ENCODE data around the gene TMEM151A.
A peak's percentile ranks its signal among the peaks of the same experiment; 100 is the strongest.
"Not testable (repeated sequence)": the region's sequence is repeated elsewhere in the genome, so short reads cannot be mapped to it uniquely, and the experiment has no call there.

The TMEM151A gene

DNA sequence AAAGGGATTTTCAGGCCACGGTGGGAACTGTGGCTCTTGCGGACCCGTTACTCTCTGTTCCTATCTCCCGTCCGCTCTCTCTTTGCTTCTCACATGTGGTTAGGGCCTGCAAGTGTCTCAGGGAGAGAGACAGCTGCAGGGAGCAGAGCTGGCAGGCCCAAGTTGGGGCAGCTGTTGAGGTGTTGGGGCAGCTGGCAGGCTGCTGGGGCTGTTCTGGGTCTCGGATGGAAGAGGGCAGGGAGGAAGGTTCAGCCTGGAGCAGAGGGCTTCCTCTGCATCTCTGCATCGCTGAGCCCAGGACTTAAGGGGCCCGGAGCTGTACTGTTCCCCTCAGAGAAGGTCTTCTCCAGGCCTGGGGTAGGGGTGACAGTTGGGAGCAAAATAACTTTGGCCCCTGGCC lies 16.3 kb upstream of the TMEM151A start:
- in situ Hi-C loops (cut with HindIII; ENCODE audit: low pct_ligation_motif_present, low sequenced_read_pairs), result no loop called here
- DNase-seq, result no peak
- Histone ChIP-seq H3K36me3 (replicated peaks) (peaks cover 40% of the 10 kb centered on the region), H3K27ac (no peak overlapping the region), H3K4me3 (ENCODE audit: low read depth, low read length) (no peak overlapping the region), H3K27me3 (replicated peaks) (no peaks in the 10 kb centered on the region)
- TF ChIP-seq, protein P1, sequence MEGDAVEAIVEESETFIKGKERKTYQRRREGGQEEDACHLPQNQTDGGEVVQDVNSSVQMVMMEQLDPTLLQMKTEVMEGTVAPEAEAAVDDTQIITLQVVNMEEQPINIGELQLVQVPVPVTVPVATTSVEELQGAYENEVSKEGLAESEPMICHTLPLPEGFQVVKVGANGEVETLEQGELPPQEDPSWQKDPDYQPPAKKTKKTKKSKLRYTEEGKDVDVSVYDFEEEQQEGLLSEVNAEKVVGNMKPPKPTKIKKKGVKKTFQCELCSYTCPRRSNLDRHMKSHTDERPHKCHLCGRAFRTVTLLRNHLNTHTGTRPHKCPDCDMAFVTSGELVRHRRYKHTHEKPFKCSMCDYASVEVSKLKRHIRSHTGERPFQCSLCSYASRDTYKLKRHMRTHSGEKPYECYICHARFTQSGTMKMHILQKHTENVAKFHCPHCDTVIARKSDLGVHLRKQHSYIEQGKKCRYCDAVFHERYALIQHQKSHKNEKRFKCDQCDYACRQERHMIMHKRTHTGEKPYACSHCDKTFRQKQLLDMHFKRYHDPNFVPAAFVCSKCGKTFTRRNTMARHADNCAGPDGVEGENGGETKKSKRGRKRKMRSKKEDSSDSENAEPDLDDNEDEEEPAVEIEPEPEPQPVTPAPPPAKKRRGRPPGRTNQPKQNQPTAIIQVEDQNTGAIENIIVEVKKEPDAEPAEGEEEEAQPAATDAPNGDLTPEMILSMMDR (IDR thresholded peaks at IDR 0.05; ENCODE audit: low read depth, low read length, missing control alignments), result no peak

DNA sequence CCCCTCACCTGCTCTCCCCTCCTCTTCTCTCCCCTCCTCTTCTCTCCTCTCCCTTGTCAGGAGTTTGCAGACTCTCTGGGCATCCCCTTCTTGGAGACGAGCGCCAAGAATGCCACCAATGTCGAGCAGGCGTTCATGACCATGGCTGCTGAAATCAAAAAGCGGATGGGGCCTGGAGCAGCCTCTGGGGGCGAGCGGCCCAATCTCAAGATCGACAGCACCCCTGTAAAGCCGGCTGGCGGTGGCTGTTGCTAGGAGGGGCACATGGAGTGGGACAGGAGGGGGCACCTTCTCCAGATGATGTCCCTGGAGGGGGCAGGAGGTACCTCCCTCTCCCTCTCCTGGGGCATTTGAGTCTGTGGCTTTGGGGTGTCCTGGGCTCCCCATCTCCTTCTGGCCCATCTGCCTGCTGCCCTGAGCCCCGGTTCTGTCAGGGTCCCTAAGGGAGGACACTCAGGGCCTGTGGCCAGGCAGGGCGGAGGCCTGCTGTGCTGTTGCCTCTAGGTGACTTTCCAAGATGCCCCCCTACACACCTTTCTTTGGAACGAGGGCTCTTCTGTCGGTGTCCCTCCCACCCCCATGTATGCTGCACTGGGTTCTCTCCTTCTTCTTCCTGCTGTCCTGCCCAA lies 15.6 kb upstream of the TMEM151A start:
- H3K36me3 ChIP-seq (replicated peaks), result peaks cover 40% of the 10 kb centered on the region
- DNase-seq, result no peak
- in situ Hi-C loops (cut with HindIII; ENCODE audit: low pct_ligation_motif_present, low sequenced_read_pairs), result no loop called here
- TF ChIP-seq, protein P1 (IDR thresholded peaks at IDR 0.05; ENCODE audit: low read depth, low read length, missing control alignments), result no peak
- H3K27ac ChIP-seq, result no peak overlapping the region
- no peak overlapping the region for H3K4me3 ChIP-seq (ENCODE audit: low read depth, low read length)
- H3K27me3 ChIP-seq (replicated peaks), result no peaks in the 10 kb centered on the region

DNA sequence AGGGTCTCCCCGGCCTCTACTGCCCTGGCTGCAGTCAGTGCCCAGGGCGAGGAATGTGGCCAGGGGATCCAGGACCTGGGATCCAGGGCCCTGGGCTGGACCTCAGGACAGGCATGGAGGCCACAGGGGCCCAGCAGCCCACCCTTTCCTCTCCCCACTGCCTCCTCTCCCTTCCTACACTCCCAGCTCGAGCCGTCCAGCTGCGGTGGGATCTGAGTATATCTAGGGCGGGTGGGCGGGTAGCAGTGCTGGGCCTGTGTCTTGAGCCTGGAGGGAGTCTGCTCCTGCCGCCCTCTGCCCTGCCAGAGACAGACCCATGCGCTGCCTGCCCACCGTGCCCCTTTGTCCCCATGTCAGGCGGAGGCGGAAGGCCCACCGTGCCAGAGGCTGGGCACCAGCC lies 15.1 kb upstream of the TMEM151A start:
- in situ Hi-C loops (cut with HindIII; ENCODE audit: low pct_ligation_motif_present, low sequenced_read_pairs); H3K4me3 ChIP-seq (ENCODE audit: low read depth, low read length); H3K27ac ChIP-seq; H3K27me3 ChIP-seq (replicated peaks); DNase-seq: not testable (repeated sequence)
- peaks cover 40% of the 10 kb centered on the region for H3K36me3 ChIP-seq (replicated peaks)

DNA sequence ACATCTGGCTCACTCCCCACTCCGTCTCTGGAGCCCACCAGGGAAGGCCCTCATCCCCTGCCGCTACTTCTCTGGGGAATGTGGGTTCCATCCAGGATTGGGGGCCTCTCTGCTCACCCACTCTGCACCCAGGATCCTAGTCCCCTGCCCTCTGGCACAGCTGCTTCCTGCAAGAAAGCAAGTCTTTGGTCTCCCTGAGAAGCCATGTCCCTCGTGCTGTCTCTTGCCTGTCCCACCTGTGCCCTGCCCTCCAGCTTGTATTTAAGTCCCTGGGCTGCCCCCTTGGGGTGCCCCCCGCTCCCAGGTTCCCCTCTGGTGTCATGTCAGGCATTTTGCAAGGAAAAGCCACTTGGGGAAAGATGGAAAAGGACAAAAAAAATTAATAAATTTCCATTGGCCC lies 14.6 kb upstream of the TMEM151A start:
- H3K4me3 ChIP-seq (ENCODE audit: low read depth, low read length); DNase-seq; in situ Hi-C loops (cut with HindIII; ENCODE audit: low pct_ligation_motif_present, low sequenced_read_pairs); H3K27ac ChIP-seq; H3K27me3 ChIP-seq (replicated peaks): not testable (repeated sequence)
- H3K36me3 ChIP-seq (replicated peaks), result peaks cover 36% of the 10 kb centered on the region

DNA sequence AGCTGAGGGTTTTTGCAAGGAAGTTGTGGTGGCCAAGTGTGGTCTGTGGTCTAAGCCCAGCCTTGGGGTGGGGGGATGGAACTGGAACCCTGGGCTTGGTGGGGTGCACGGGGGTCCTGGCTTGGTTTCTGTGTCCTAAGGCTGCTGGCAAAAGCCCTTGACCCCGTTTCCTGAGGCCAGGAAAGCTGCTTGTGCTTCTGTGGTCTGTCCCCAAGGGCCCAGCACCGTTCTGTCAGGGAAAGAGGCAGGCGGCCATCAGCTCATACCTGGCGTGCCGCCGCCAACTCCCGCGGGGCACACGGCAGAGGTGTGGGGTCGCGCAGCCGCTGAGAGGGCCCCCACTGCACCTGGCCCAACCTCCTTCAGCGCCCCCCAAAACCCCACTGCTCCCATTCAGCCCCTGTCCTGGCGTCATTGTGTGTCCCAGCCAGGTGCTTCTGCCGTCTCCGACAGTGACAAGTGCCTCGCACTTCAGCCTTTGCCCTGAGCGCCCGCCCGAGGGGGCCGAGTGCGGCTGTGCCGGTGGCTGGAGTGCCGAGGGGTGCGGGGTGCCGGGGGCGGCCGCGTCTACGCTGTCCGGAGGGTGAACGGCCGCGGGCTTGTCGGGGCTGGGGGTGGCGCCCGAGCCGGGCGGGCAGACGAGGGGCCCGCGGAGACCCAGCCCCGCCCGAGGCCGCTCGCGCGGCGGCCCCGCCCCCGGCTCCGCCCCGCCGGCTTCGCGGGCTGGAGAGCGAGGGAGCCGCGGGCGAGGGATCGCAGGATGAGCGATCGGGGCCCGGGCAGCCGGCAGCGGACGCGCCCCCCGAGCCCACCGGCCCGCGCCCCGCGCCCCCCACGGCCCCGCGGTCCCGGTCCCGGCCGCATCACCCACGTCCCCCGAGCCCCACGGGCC lies 14.0 kb upstream of the TMEM151A start, which contains the start of gene CNIH2:
Gene CNIH2, plus strand, starts transcription at position 705 of the 892 bp plus-strand sequence. CDS start 282 bp downstream, outside the sequence.
- Histone ChIP-seq H3K27me3 (replicated peaks) (no peaks in the 10 kb centered on the region), H3K27ac (no peak within 1 kb of the TSS), H3K4me3 (ENCODE audit: low read depth, low read length) (no peak within 1 kb of the TSS), H3K36me3 (replicated peaks) (peaks cover 29% of the 10 kb centered on the region)
- in situ Hi-C loops (cut with HindIII; ENCODE audit: low pct_ligation_motif_present, low sequenced_read_pairs), result no loop called here
- TF ChIP-seq, protein P1 (IDR thresholded peaks at IDR 0.05; ENCODE audit: low read depth, low read length, missing control alignments), result no peak
- DNase-seq, result no peak

DNA sequence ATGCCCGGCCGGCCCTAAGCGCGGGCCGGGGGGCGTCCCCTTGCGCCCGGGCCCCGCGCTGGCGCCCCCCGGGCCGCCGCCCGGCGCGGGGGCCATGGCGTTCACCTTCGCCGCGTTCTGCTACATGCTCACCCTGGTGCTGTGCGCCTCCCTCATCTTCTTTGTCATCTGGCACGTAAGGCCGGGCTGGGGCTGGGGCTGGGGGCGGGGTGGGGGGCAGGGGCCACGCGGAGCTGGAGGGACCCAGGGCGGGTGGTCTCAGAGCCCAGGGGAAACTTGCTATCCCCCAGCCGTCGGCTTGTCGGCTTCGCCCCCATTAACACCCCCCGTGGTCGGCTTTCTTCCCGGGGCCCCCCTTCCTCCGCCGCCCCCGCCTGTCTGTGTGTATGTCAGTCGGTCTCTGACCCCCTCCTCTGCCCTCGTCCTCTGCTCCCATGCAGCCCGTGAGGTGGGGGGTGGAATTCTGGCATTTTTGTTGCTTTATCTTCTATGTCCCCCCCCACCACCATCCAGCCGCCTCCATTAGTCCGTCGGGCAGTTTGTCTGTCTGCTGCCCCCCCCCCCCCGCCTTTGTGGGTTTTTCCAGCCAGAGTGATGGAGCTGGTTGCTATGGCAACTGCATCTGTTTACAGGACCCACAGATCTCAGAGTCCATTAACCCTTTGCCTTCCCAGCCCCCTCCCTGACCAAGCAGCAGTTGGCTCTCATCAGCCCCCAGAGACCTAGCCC lies 13.2 kb upstream of the TMEM151A start:
- no peak overlapping the region for H3K4me3 ChIP-seq (ENCODE audit: low read depth, low read length)
- DNase-seq, result peak; percentile 48
- in situ Hi-C loops (cut with HindIII; ENCODE audit: low pct_ligation_motif_present, low sequenced_read_pairs), result no loop called here

More for the DNA sequence above, 13.2 kb upstream of the TMEM151A start:
- TF ChIP-seq, protein P1 (IDR thresholded peaks at IDR 0.05; ENCODE audit: low read depth, low read length, missing control alignments), result no peak
- peaks cover 24% of the 10 kb centered on the region for H3K36me3 ChIP-seq (replicated peaks)
- no peaks in the 10 kb centered on the region for H3K27me3 ChIP-seq (replicated peaks)
- no peak overlapping the region for H3K27ac ChIP-seq
